SU-DHL-6 (cell line): ENCODE data around the gene MAGEA10.
"Not testable (repeated sequence)": the region's sequence is repeated elsewhere in the genome, so short reads cannot be mapped to it uniquely, and the experiment has no call there.

ENCODE experiments used
- EZH2phosphoT487 ChIP-seq: fragments of 200-600 bp; sonication (generic), shearing (Covaris generic); conservative IDR thresholded peaks from 2 replicates; pipeline ENCODE4 v1.6.1; 2018; ENCODE audit warnings: mild to moderate bottlenecking, antibody characterized with exemption, low read length, moderate library complexity, mixed read lengths
- TF ChIP-seq, protein P1 (sequence below): fragments of 200-600 bp; sonication (generic); IDR thresholded peaks from one replicate; pipeline ENCODE4 v1.5.1; 2017; ENCODE audit warnings: antibody characterized with exemption, mild to moderate bottlenecking, low read length, moderate library complexity; ENCODE audit not compliant: insufficient read depth, poor library complexity, severe bottlenecking

DNA sequence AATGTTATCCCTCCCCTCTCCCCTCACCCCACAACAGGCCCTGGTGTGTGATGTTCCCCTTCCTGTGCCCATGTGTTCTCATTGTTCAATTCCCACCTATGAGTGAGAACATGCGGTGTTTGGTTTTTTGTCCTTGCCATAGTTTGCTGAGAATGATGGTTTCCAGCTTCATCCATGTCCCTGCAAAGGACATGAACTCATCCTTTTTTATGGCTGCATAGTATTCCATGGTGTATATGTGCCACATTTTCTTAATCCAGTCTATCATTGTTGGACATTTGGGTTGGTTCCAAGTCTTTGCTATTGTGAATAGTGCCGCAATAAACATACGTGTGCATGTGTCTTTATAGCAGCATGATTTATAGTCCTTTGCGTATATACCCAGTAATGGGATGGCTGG is 35.5 kb upstream of the MAGEA10 start:
- TF ChIP-seq, protein P1, sequence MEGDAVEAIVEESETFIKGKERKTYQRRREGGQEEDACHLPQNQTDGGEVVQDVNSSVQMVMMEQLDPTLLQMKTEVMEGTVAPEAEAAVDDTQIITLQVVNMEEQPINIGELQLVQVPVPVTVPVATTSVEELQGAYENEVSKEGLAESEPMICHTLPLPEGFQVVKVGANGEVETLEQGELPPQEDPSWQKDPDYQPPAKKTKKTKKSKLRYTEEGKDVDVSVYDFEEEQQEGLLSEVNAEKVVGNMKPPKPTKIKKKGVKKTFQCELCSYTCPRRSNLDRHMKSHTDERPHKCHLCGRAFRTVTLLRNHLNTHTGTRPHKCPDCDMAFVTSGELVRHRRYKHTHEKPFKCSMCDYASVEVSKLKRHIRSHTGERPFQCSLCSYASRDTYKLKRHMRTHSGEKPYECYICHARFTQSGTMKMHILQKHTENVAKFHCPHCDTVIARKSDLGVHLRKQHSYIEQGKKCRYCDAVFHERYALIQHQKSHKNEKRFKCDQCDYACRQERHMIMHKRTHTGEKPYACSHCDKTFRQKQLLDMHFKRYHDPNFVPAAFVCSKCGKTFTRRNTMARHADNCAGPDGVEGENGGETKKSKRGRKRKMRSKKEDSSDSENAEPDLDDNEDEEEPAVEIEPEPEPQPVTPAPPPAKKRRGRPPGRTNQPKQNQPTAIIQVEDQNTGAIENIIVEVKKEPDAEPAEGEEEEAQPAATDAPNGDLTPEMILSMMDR, result not testable (repeated sequence)
- not testable (repeated sequence) for TF ChIP-seq EZH2phosphoT487
